ENCODE data around the gene STK26.

DNA sequence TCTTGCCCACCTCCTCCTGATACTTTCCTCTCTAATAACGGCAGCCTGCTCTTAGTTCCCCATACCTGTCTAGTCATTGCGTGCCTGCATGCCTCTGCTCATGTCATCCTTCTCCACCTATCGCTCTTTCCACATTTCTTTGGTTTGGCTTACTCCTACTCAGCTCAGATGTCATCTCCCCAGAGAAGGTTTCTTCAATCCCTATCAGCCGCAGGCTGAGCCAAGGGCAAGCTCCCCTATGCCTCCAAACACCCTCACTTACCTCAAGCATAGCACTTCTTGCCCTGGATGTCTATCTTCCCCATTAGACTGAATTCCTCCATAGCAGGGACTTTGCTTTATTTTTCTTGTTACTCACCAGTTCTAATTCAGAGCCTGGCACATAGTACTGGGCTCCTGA is 78.1 kb downstream of the STK26 start:
- TF ChIP-seq CTCF (conservative IDR thresholded peaks at IDR 0.05; ENCODE audit: low read length) (no peak), EZH2phosphoT487 (IDR thresholded peaks at IDR 0.05; ENCODE audit: borderline replicate concordance) (no peak)
